HG02840 (cell line): ENCODE measurements around the gene OXGR1.
"Not testable (repeated sequence)": the region's sequence is repeated elsewhere in the genome, so short reads cannot be mapped to it uniquely, and the experiment has no call there.

Experiments used
- ATAC-seq: cut with Tn5 transposase; IDR thresholded peaks from one replicate; pipeline ENCODE4 v1.9.1; 2021; ENCODE audit warnings: mild to moderate bottlenecking, moderate library complexity, moderate number of reproducible peaks; ENCODE audit not compliant: unreplicated experiment, low FRiP score

Gene OXGR1

DNA sequence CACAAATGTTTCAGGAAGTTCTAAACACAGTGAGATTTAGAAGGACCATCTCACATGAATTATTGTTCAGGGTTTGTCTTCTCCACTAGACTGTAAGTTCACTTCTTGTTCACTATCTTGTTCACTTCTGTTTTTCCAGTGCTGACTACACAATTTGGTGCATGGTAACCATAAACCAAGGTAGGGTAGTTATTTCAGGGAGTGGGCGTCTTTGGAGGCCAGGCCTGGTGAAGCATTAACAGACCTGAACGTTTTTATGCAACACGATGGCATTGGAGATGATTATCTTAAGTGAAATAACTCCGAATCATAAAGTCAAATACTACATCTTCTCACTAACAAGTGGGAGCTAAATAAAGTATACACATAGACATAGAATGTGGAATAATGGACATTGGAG is 14.4 kb upstream of the OXGR1 start:
- ATAC-seq: no peak

DNA sequence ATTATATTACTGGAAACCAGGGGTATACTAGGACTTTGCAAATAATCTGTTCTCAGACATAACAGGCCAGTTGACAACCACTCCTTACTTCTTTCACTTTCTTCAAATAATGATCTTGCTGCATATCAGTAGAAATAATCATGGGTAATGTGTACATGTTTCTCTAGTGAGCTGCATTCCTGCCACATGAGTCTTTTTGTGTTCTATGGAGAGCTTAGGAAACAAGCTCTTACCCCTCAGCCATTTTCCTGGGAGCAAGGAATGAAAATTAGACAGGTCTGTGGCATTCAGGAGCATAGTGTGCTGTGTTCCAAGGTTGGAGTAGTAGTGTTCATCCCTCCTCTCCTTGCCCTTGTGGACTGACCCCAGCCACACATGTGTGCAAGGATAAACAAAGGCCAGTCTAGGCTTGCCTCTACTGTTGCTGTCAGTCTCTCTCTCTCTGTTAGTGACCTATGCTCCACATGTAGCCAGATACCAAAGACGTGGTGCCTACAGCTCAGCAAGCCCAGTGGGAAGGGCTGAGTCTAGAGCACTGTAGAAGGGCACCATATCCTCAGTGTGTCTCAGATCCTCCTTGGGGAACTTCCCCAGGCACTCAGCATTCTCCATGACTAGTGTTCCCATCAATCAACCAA is 11.5 kb upstream of the OXGR1 start:
- ATAC-seq: no peak

DNA sequence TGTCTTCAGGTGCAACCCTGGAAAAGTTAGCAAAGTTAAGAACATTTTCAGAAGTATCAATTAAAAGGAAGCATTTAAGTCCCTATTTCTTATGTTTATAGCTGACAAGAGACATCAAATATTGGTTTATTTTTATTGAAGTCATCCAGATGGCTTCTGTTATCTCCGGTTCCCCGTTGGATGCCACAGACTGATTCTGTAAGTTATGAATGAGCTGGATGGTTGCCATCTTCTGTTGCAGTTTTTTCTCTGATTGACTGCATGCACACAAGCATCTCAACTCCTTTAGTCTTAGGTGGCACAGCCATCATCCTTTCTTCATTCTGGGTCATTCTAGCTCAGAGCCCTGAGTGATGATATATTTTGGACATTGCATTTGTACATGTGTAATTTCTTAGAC is 10.6 kb upstream of the OXGR1 start:
- ATAC-seq: no peak

DNA sequence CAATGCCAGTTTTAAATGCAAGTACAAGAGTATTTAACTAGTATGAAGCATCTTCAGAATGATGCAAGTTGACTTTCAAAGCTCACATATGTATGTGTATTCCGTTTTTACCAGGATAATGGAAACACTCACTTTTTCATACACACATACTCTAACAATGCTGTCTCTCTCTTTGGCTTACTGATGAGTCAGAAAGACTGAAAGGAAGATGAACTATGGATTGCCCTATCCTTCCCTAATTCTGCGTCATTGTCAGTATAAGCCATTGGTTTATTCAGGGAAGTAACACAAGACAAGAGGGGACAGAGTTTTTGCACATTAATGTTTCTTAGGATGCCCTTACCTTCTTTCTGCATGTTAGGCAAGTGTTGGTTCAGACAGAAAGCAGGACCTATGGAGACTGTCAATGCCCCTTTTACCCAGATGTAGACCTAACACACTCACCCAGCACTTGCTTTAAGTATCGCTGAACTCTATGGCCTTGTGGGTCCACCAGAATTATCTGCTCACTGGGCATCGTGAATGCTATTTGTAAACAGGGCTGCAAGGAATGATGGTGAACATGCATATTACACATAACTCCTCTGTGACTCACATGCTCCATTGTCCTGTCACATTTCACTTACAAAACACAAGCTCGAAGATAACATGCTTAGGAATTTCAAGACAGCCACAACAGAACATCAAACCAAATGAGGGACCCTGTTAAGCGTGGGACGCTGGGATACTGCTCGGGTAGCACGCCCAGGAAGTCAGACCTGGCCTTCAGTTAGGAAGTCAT is 10.0 kb upstream of the OXGR1 start:
- ATAC-seq: no peak

DNA sequence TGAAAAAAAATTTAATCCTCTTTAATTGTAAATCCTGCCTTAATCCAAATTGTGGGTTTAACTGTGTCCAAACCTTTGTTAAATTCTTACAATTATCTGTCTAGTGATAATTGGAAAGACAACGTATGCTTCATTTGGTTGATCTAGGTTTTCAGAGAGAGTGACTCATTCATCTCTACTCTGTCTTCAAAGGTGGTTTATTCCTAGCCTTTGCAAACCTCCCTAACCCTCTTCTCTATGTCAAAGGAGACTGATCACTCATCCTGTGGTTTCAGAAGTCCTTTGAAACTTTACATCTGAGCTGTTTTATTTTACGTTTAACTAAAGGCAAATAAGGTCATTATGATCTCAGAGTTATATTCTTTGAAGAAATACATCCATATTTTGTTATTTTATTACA is 8.8 kb upstream of the OXGR1 start:
- no peak for ATAC-seq

DNA sequence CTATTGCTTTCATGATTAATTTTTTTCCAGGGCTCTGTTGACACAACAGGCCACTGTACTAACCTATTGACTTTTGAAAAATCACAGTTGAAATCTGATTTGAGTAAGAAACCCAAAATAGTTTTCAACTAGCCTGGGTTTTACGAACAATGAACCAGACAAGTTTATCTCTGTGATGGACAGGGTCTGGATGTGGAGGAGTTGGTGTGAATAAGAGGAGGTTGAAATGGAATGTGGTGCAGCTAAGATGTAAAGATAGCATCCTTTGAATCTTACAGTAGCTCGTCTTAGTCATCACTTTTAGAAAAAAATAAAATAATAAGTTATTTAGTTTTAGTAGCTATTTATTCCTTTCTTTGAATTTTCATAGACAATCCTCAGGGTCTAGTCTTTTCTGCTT is 8.3 kb upstream of the OXGR1 start:
- no peak for ATAC-seq

DNA sequence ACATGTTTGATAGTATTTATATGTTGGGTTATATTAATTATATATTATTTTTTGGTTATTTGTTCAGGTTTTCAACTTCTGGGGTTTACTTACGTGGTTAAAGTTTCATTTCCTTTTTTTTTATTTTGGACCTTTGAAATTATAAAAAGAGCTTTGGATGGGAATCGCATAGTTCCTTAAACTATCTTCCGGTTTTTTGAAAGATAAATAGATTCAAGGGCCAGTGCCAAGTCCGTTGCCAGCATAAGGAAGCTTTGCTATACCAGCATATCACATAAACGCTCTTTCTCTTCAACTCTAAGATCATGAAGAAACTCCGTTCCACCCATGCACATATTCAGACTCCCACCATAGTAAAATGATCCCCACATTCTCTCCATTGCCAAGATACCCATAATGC is 7.4 kb upstream of the OXGR1 start:
- ATAC-seq: no peak

DNA sequence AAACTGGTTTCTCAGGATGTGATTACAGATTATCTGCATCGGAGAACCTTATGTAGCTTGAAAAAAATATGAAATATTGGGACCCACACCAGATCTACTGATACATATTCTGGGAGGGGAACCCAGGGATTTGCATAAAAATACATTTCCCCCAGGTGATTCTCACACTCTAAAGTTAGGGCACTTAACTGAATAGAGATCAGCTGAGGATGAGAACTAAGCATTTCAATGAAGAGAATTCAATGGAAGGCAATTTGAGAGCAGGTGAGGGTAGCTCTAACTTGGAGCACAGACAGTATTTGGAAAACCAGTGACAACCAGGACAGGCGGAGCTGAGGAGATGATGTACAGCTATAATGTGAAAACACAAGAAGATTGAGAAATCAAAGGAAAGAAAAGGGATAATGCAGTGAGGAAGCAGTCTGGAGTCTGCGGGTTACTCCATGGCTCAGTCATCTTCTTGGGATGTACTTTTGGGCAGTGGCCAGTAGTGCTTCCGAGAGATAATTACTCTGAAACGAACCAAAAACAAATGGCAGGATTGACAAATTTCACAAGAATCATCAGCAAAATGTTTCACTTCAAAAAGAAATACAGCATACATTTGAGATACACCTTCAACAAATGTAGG is 6.1 kb upstream of the OXGR1 start:
- no peak for ATAC-seq

DNA sequence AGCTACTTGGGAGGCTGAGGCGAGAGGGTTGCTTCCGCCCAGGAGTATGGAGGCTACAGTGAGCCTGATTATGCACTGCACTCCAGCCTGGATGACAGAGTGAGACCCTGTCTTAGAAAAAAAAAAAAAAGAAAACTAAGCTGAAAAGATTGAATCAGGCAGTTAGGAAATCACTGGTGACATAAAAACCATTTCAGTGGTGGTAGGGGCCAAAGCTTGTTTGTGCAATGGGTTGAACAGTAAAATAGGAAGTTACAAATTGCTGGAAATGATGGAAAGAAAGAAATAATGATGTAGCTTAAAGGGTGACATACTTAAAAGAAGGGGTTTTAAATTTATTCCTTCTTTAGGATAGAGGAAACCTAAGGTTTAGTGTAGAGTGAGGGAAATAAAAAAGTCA is 4.8 kb upstream of the OXGR1 start:
- ATAC-seq: no peak

DNA sequence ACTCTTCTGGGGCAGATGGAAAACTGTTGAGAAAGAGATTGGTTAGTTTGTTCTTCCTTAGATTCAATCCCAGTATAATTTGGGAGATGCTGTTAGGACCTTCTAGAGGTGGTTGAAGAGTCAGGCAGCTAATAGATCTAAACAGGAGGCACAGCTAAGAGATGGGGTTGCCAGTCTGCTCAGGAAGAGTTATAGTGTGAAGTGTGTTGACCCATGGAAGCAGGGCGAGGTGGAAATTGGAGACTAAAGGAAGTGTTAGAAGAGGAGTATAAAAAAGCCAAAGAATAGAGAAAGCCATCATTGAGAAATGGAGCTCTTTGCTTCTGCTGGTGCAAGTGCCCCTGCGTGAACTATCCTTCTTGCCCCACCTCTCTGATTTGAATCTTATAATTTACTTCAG is 3.8 kb upstream of the OXGR1 start:
- ATAC-seq: no peak

DNA sequence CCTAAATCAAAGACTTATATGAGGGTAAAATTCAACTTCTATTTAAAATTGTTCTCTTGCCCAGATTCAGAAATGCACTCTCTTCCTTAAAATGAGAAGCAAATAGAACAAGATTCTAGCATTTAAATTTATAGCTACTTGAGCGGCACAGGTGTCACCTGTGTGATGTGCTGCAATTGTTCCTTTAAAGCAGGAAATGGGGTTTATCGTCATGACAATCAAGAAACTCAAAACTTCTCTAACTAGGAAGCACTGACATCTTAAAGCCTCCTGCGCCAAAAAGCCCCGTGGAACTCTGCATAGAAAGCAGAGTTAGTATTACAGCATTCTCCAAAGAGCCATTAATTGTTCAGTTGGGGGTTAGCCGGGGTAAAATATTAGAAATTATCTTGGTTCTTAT is 2.6 kb upstream of the OXGR1 start:
- ATAC-seq: no peak

DNA sequence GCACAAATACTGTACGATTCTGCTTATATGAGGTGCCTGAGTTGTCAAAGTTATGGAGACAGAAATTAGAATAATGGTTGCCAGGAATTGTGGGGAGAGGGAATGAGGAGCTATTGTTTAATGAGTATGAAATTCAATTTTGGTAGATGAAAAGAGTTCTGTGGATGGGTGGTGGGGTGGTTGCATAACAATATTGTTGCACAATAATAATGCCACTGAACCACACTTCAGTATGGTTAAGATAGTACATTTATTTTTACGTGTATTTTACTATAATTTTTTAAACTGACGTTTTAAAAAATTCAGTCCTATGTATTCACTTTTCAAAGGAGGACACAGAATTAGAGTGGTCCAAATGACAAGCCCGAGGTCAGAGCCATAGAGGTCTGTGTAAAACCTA is 1.8 kb upstream of the OXGR1 start:
- ATAC-seq: no peak

DNA sequence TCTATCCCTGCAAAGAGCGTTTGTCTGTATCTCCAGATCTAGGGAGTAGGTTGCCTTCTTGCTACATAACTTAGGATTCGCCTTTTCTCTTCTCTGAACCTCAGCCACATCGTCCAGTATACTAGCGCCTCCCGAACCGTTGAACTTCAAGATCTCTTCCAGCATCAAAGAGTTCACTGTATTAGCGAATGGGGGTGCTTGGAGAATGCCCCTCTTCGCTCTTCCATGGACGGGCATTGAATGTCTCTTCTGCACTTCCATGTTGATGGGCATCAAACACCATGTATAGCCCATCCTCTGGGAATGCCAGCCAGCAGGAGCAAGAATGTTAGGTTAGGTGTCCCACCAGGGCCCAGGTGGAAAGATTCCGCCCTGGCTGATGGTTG is 575 bp upstream of the OXGR1 start:
- ATAC-seq: no peak

DNA sequence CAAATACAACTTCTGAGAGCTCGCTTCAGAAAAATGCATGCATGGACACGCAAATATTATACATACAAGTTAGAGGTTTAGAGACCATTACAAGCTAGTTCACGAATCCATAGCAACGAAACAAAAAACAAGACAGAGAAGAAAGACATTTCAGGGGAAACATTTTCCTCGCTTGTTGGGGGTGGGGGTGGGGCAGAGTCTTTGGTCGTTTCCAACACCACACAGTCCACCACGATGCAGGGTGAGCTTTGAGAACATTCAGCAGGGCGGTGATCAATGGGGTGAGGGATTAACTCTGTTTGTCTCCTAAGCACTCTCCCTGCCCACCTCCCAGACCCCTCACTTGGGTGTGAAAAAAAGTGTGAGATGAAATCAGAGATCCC is 651 bp downstream of the OXGR1 start:
- no peak for ATAC-seq

DNA sequence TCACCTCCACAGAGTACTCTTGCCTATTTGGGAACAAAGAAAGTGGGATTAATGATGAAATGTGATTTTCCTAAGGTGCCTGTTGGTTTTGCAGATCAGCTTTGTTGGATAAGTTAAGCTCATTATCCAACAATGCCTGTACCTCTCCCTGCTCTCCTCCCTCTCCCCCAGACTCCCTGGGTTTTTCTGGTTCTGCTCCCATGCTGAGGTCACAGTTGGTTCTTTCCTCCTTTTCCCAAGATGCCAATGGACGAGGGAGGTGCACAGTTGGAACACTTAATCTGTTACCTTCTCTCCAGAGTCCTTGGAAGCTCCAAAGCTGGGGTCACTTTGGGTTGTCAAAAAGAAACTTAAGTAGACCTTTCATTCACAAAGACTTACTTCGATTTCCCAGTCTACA is 1.6 kb downstream of the OXGR1 start:
- no peak for ATAC-seq

DNA sequence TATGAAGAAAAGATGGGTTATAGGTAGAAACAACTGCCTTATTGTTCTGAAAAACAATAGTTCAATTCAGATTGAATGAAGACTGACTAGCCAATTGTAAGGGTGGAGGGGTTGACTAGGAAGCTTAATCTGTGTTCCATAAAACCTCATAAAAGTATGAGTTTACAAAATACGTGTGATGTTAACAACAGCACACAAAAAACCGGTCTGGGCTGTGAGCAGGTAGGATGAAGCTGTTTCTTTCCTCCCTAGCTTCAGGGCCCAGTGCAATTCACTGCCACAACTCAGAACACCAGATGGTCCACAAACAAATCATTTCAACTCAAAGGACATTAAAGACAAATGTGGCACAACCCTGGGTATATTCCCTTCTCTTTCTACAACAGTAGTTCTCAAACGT is 3.2 kb downstream of the OXGR1 start:
- ATAC-seq: no peak

DNA sequence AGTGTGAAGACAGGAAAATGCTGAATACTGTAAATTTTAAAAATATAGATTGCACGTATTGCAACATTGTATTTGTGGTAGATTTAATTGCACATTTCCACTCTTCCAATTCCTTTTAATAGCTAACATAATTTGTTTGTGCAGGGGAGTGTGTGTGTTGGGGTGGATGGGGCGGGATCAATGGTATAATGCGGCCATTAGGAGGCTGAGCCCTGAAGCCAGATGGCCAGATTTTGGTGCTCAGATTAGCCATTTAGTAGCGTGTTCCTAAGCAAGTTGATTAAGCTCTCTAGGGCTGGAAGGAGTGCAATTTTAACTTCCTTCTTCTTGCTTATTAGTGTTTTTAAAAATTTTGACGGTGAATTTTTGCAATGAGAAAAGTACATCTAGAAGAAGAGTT is 5.8 kb downstream of the OXGR1 start:
- no peak for ATAC-seq

DNA sequence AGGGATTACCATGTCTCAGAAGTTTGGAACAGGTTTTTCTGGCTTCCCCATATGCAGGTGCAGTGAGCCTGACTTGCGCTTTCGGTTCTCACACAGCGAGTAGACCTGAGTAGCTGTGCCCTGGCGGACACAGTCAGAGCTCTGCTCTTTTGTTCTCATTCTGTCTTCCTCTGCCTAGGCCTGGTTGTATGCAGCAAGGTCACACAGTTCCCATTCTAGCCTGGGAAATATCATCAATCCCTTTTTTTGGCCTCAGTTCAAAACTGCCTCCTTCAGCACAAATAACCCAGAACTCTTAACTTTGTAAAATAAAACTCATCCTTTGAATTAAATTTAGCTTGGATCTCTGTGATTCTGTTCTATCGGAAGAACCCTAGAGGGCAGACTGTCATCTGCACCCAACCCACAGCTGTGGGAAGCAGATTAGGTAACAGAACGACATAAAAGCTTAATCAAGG is 10.2 kb downstream of the OXGR1 start:
- no peak for ATAC-seq

DNA sequence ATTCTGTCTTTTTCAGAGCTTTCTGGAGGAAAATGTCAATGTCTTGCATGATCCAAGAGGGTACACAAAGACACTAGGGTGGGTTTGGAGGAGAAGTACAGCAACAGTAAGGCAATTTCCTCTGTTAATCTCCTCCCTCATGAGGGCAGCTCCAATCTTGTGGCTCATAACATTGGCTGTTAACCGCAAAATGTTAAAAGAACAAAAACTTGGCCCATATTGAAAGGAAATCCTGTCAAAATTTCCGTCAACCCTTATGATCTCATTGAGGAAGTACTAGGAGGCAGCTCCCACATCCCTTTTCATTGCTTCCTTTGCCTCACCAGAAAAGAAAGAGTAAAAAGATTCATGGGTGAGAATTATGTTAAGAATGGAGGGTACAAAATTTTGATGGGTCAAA is 11.6 kb downstream of the OXGR1 start:
- no peak for ATAC-seq

DNA sequence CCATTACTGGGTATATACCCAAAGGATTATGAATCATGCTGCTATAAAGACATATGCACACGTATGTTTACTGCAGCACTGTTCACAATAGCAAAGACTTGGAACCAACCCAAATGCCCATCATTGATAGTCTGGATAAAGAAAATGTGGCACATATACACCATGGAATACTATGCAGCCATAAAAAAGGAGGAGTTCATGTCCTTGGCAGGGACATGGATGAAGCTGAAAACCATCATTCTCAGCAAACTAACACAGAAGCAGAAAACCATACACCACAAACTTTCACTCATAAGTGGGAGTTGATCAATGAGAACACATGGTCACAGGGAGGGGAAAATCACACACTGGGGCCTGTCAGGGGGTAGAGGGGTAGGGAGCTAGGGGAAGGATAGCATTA is 14.4 kb downstream of the OXGR1 start:
- ATAC-seq: not testable (repeated sequence)

DNA sequence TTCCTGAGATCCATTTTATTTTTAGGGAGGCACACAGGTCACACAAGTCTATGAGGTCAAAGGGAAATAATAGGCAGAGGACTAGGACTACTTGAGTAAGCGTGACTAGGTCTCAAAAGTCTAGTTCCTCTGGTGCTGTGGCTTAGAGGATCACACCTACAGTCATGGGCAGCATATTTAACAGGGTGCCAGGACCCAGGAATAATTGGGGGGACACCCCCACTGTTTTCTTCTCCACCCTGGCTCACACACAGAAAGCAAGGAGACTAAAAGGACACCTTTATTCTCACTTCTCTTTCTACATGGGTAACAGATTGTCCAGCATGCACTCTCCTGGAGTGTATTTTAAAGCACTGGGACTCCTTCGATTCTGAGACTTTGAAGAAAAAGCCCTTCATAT is 26.2 kb downstream of the OXGR1 start:
- no peak for ATAC-seq

DNA sequence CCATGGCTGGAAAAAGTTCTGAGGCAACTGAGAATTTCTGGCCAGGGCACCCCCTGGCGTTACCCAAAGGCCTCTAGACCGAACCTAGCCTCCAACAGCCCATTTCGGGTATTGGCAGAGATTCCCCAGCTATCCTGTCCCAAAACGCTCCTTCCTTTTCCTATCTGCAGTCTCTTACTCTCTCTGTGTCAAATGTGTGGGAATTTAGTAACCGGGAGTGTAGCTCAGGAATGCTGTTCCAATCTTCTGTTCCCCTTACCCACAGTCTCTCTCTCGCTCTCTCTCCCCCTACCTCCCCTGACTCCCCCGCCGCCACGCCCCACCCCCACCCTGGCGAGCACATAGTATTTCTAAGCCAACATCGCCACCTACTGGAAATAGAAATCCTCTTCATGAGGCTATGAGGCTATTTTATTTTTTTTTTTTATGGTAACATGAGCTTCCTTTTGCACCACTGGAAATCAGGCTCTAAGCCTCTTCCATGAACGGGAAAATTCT is 27.0 kb downstream of the OXGR1 start:
- ATAC-seq: no peak
